ENCODE data around the gene JAKMIP1.
"Not testable (repeated sequence)": the region's sequence is repeated elsewhere in the genome, so short reads cannot be mapped to it uniquely, and the experiment has no call there.

JAKMIP1 gene

GRCh38 chr4:6221851-6222760, 21.8 kb upstream of the JAKMIP1 start:
- Mint-ChIP-seq H3K36me3 (no peaks in the 10 kb centered on the region), H3K4me3 (no peak overlapping the region), H3K9me3 (no peaks in the 10 kb centered on the region), H3K4me1 (peaks cover 4% of the 10 kb centered on the region), H3K27me3 (peaks cover 18% of the 10 kb centered on the region), H3K27ac (no peak overlapping the region)
- DNase-seq (ENCODE audit: low spot score in 2 of 2) = no peak
- ATAC-seq (ENCODE audit: low read depth) = no peak

- H3K27ac Mint-ChIP-seq = no peak overlapping the region
Measured at GRCh38 chr4:6221301-6221850, 21.0 kb upstream of the JAKMIP1 start.

GRCh38 chr4:6217716-6218381, 17.5 kb upstream of the JAKMIP1 start:
- ATAC-seq (ENCODE audit: low read depth) (peak; percentile 68), DNase-seq (ENCODE audit: low spot score in 2 of 2) (no peak)
- H3K4me1 Mint-ChIP-seq = peaks cover 4% of the 10 kb centered on the region
- H3K36me3 Mint-ChIP-seq = no peaks in the 10 kb centered on the region
- H3K27ac Mint-ChIP-seq = no peak overlapping the region
- no peak overlapping the region for H3K4me3 Mint-ChIP-seq
- H3K27me3 Mint-ChIP-seq = peaks cover 11% of the 10 kb centered on the region
- H3K9me3 Mint-ChIP-seq = peaks cover 5% of the 10 kb centered on the region

More at GRCh38 chr4:6221301-6221850, 21.0 kb upstream of the JAKMIP1 start:
- H3K36me3 Mint-ChIP-seq = no peaks in the 10 kb centered on the region
- H3K27me3 Mint-ChIP-seq = peaks cover 18% of the 10 kb centered on the region
- ATAC-seq (ENCODE audit: low read depth) = no peak
- peaks cover 4% of the 10 kb centered on the region for H3K9me3 Mint-ChIP-seq
- no peak for DNase-seq (ENCODE audit: low spot score in 2 of 2)
- H3K4me1 Mint-ChIP-seq = peaks cover 4% of the 10 kb centered on the region
- H3K4me3 Mint-ChIP-seq = no peak overlapping the region

GRCh38 chr4:6216588-6216987, 16.2 kb upstream of the JAKMIP1 start:
- no peak overlapping the region for H3K4me3 Mint-ChIP-seq
- no peak overlapping the region for H3K27ac Mint-ChIP-seq
- ATAC-seq (ENCODE audit: low read depth) = no peak
- H3K36me3 Mint-ChIP-seq = no peaks in the 10 kb centered on the region
- peaks cover 5% of the 10 kb centered on the region for H3K9me3 Mint-ChIP-seq
- peaks cover 4% of the 10 kb centered on the region for H3K4me1 Mint-ChIP-seq
- DNase-seq (ENCODE audit: low spot score in 2 of 2) = no peak
- peaks cover 6% of the 10 kb centered on the region for H3K27me3 Mint-ChIP-seq

- H3K4me3 Mint-ChIP-seq = no peak overlapping the region
- no peak overlapping the region for H3K27ac Mint-ChIP-seq
- no peaks in the 10 kb centered on the region for H3K4me1 Mint-ChIP-seq
- H3K9me3 Mint-ChIP-seq = no peaks in the 10 kb centered on the region
- no peak for ATAC-seq (ENCODE audit: low read depth)
- H3K36me3 Mint-ChIP-seq = no peaks in the 10 kb centered on the region
- no peak for DNase-seq (ENCODE audit: low spot score in 2 of 2)
- no peaks in the 10 kb centered on the region for H3K27me3 Mint-ChIP-seq
Measured at GRCh38 chr4:6209921-6210320, 9.6 kb upstream of the JAKMIP1 start.

GRCh38 chr4:6209291-6209690, 8.9 kb upstream of the JAKMIP1 start:
- not testable (repeated sequence) for H3K4me1 Mint-ChIP-seq; H3K4me3 Mint-ChIP-seq; H3K9me3 Mint-ChIP-seq; H3K27ac Mint-ChIP-seq; H3K27me3 Mint-ChIP-seq; DNase-seq (ENCODE audit: low spot score in 2 of 2); ATAC-seq (ENCODE audit: low read depth); H3K36me3 Mint-ChIP-seq

- Mint-ChIP-seq H3K36me3 (no peaks in the 10 kb centered on the region), H3K9me3 (no peaks in the 10 kb centered on the region), H3K4me1 (no peaks in the 10 kb centered on the region), H3K27me3 (no peaks in the 10 kb centered on the region), H3K27ac (no peak overlapping the region), H3K4me3 (no peak overlapping the region)
- DNase-seq (ENCODE audit: low spot score in 2 of 2) (no peak), ATAC-seq (ENCODE audit: low read depth) (no peak)
Measured at GRCh38 chr4:6208416-6208815, 8.1 kb upstream of the JAKMIP1 start.

GRCh38 chr4:6207602-6208001, 7.3 kb upstream of the JAKMIP1 start:
- Mint-ChIP-seq H3K36me3 (no peaks in the 10 kb centered on the region), H3K4me1 (no peaks in the 10 kb centered on the region), H3K9me3 (no peaks in the 10 kb centered on the region), H3K4me3 (no peak overlapping the region), H3K27ac (no peak overlapping the region), H3K27me3 (no peaks in the 10 kb centered on the region)
- DNase-seq (ENCODE audit: low spot score in 2 of 2) (no peak), ATAC-seq (ENCODE audit: low read depth) (no peak)

GRCh38 chr4:6206771-6207290, 6.5 kb upstream of the JAKMIP1 start:
- no peak overlapping the region for H3K4me3 Mint-ChIP-seq
- ATAC-seq (ENCODE audit: low read depth) = no peak
- no peaks in the 10 kb centered on the region for H3K36me3 Mint-ChIP-seq
- no peaks in the 10 kb centered on the region for H3K27me3 Mint-ChIP-seq
- peaks cover 2% of the 10 kb centered on the region for H3K9me3 Mint-ChIP-seq
- H3K27ac Mint-ChIP-seq = no peak overlapping the region
- no peak for DNase-seq (ENCODE audit: low spot score in 2 of 2)
- H3K4me1 Mint-ChIP-seq = no peaks in the 10 kb centered on the region

- peaks cover 5% of the 10 kb centered on the region for H3K9me3 Mint-ChIP-seq
- peaks cover 6% of the 10 kb centered on the region for H3K4me1 Mint-ChIP-seq
- DNase-seq (ENCODE audit: low spot score in 2 of 2) (no peak), ATAC-seq (ENCODE audit: low read depth) (no peak)
- no peaks in the 10 kb centered on the region for H3K36me3 Mint-ChIP-seq
- H3K4me3 Mint-ChIP-seq = no peak overlapping the region
- H3K27me3 Mint-ChIP-seq = peaks cover 2% of the 10 kb centered on the region
- H3K27ac Mint-ChIP-seq = no peak overlapping the region
Measured at GRCh38 chr4:6205973-6206372, 5.6 kb upstream of the JAKMIP1 start.

- ATAC-seq (ENCODE audit: low read depth) (no peak), DNase-seq (ENCODE audit: low spot score in 2 of 2) (no peak)
- H3K9me3 Mint-ChIP-seq = peaks cover 5% of the 10 kb centered on the region
- H3K27me3 Mint-ChIP-seq = peaks cover 2% of the 10 kb centered on the region
- peaks cover 6% of the 10 kb centered on the region for H3K4me1 Mint-ChIP-seq
- H3K27ac Mint-ChIP-seq = no peak overlapping the region
- no peak overlapping the region for H3K4me3 Mint-ChIP-seq
- H3K36me3 Mint-ChIP-seq = no peaks in the 10 kb centered on the region
Measured at GRCh38 chr4:6205567-6205931, 5.2 kb upstream of the JAKMIP1 start.

GRCh38 chr4:6204871-6205566, 4.7 kb upstream of the JAKMIP1 start:
- Mint-ChIP-seq H3K4me3 (no peak overlapping the region), H3K27ac (no peak overlapping the region), H3K9me3 (peaks cover 5% of the 10 kb centered on the region), H3K27me3 (peaks cover 4% of the 10 kb centered on the region), H3K4me1 (peaks cover 6% of the 10 kb centered on the region), H3K36me3 (no peaks in the 10 kb centered on the region)
- ATAC-seq (ENCODE audit: low read depth) (no peak), DNase-seq (ENCODE audit: low spot score in 2 of 2) (no peak)

- peaks cover 4% of the 10 kb centered on the region for H3K27me3 Mint-ChIP-seq
- H3K27ac Mint-ChIP-seq = no peak overlapping the region
- DNase-seq (ENCODE audit: low spot score in 2 of 2) (no peak), ATAC-seq (ENCODE audit: low read depth) (no peak)
- H3K36me3 Mint-ChIP-seq = no peaks in the 10 kb centered on the region
- H3K4me1 Mint-ChIP-seq = peaks cover 6% of the 10 kb centered on the region
- H3K9me3 Mint-ChIP-seq = peaks cover 5% of the 10 kb centered on the region
- no peak overlapping the region for H3K4me3 Mint-ChIP-seq
Measured at GRCh38 chr4:6204098-6204497, 3.7 kb upstream of the JAKMIP1 start.

Measured in memory B cell (primary cell).